Measurements from ENCODE around the gene PLCB2.

- TF ChIP-seq ZNF274 (IDR thresholded peaks at IDR 0.05; ENCODE audit: low read depth, low read length) (no peak), YY1 (IDR thresholded peaks at IDR 0.05; ENCODE audit: insufficient read depth, insufficient read length) (no peak), SUZ12 (IDR thresholded peaks at IDR 0.05; ENCODE audit: extremely low read depth, insufficient read depth, insufficient read length) (no peak)
These were observed 9.8 kb upstream of the PLCB2 start for GRCh38 chr15:40317580-40317979.
